Adipose tissue (tissue), 3 donors: ENCODE measurements around the gene SDF2L1. TPM values are rescaled to one million over a fixed set of nuclear protein-coding genes. Genes with fewer than 3 reads are reported as not detected.
"Not testable (repeated sequence)": the region's sequence is repeated elsewhere in the genome, so short reads cannot be mapped to it uniquely, and the experiment has no call there.

Experiments
- H3K27ac ChIP-seq: one replicate; pipeline ENCODE4 v1.5.1; 2013; ENCODE audit warnings: low read depth, low read length
- WGBS, 3 donors: extraction: QIAGEN DNeasy Blood & Tissue Kit; methylation state at CpG; one replicate each; pipeline ENCODE4 v1.1.7; 2013; 5-methylcytosine and 5-hydroxymethylcytosine counted together
- polyA plus RNA-seq, 3 donors: library from polyadenylated mRNA; stranded (reverse); fragments of 200-250 nt; gene quantifications; one replicate each; pipeline ENCODE4 v1.2.3, GENCODE V29; 2013
- donor health status: healthy with polysubstance abuse.
- donor health status: Bipolar disorder and iron deficiency.
- donor health status: healthy.

The SDF2L1 gene
- polyA plus RNA-seq, 3 donors: 18.1 to 69.9 (median 43.6) TPM

GRCh38 chr22:21652010-21652546 is 10.0 kb downstream of the SDF2L1 start:
- 0 to 10% (median 1%) methylated on average over 44 of the region's 44 CpGs for WGBS, 3 donors
- no peak overlapping the region for H3K27ac ChIP-seq

GRCh38 chr22:21652547-21653545 is 10.7 kb downstream of the SDF2L1 start:
- no peak overlapping the region for H3K27ac ChIP-seq
- WGBS, 3 donors: 27 to 56% (median 31%) methylated on average over 37 to 40 of the region's 40 CpGs

- no peak overlapping the region for H3K27ac ChIP-seq
- WGBS, 3 donors: 20 to 40% (median 33%) methylated on average over 17 of the region's 17 CpGs
These were observed 14.9 kb downstream of the SDF2L1 start for GRCh38 chr22:21657020-21657359.

DNA sequence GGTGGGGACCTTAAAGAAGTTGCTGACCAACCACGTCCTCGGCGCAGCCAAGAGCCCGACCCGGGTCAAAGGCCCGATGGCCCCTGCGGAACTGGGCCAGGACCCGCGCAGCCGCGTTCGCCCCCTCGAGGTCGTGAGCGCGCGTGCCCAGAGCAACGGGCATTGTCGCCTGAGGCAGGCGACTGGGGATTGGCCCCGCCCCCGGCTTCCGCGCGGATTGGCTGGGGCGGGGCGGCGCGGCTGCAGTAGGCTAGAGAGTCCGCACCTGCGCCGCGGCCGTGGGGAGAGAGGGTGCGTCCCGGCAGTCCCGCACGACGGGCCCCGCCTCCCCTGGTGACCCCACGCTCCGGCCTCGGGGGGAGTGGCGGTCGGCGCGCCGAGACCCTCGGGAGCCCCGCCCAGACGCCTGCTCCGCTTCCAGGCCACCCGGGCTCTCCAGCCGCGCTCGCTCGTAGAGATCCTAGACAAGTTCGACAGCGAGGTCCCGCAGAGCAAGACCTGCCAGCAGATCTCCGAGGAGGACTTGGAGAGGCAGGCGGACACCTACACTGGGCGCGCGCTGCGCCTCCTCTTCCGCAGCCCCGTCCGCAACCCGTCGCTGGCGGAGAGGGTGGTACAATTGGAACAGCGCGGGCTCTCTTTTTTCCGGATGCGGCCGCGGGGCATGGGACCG is 15.4 kb downstream of the SDF2L1 start:
- WGBS, 3 donors: 1 to 2% (median 1%) methylated on average over 69 to 79 of the region's 79 CpGs
- no peak overlapping the region for H3K27ac ChIP-seq

DNA sequence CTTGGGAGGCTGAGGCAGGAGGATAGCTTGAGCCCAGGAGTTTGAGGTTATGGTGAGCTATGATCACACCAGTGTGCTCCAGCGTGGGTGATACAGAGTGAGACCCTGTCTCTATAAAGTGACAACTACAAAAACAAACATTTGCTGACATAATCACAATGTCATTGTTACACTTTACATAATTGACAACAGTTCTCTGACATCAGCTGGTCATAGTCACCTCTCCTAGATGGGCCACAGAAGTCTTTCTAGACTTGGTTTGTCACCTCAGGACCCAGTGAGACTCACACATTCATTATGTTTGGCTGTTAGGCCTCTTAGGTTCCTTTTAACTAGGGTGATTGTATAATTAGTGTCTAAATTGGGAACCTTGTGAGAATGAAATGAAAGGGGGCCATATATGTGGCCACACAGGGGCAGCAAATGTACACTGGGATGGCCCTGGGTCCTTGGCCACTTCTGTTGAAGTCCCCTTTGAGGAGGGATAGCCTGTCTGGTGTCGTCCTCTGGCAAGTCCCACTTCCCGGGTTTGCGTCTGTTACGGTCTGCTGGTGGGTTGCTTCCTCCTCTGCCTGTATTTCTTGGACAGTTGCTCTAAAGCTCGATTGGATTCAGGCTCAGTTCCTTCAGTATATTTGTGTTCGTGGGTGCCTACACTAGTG is 17.9 kb downstream of the SDF2L1 start:
- 73 to 80% (median 79%) methylated on average over 7 of the region's 7 CpGs for WGBS, 3 donors
- H3K27ac ChIP-seq: no peak overlapping the region

DNA sequence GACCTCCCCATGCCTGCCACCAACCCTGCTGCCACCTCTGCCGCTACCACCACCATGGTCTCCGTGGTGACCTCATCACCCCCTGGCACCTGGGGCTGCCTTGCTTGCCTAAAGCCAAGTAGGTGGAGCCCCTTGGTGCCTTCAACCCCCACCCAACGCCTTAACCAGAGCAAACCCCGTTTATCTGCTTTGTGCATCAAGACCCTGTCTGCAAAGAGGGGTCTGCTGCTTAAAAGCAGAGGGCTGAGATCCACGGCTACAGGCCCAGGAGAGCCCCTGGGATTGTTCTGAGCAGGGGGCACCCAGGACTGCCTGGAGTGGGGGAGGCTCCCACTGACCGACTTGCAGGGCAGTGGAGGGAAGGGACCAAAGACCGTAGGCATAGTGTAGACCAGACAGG is 18.8 kb downstream of the SDF2L1 start:
- WGBS, 3 donors: 71 to 82% (median 80%) methylated on average over 7 of the region's 7 CpGs
- H3K27ac ChIP-seq: no peak overlapping the region

- no peak overlapping the region for H3K27ac ChIP-seq
- 91 to 96% (median 93%) methylated on average over 5 of the region's 5 CpGs for WGBS, 3 donors
These were observed 19.9 kb downstream of the SDF2L1 start for GRCh38 chr22:21661991-21662390.

DNA sequence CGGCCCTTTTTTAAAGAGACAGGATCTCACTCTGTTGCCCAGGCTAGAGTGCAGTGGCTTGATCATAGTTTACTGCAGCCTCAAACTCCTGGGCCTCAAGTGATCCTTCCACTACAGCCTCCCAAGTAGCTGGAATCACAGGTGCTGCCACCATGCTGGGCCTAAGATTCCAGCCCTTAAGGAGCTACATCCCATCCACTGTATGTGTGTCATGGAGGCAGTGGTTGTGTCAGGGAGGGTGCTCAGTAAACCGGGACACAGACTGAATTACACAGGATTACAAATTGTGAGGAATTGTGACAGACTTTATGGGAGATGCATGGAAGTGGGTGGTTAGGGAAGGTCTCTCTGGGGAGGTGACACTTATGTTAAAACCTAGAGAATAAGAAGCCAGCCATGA is 21.6 kb downstream of the SDF2L1 start:
- H3K27ac ChIP-seq: no peak overlapping the region
- 90 to 92% (median 92%) methylated on average over 2 of the region's 2 CpGs for WGBS, 3 donors

DNA sequence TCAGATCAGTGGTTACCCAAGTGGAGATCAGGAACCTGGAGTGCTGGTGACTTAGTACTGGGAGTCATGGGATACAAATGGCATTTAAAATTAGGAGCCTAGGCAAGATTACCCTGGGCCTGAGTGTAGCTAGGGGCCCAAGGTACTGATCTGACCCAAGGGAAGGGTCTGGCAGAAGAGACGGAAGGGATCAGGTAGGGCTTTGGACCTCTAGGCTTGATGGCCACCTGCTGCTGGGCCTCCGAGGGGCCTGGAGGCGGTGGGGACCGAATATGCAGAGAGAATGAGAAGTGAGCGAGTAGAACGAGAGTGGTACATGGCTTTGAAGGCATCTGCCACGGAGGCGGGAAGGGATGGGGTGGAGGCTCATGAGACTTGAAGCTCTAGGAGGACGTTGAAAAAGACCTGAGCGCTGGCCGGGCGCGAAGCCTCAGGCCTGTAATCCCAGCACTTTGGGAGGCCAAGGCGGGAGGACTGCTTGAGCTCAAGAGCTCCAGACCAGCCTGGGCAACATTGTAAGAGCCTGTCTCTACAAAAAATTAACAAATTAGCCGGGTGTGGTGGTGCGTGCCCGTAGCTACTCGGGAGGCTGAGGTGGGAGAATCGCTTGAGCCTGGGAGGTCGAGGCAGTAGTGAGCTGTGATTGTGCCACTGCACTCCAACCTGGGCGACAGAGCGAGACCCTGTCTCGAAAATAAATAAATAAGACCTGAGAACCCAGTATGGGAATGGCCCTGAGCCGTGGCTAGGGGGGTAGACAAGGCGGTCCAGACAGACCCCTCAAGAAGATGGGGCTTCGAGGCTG is 23.1 kb downstream of the SDF2L1 start:
- 67 to 77% (median 77%) methylated on average over 25 to 26 of the region's 26 CpGs for WGBS, 3 donors
- no peak overlapping the region for H3K27ac ChIP-seq

- no peak overlapping the region for H3K27ac ChIP-seq
- WGBS, 3 donors: 35 to 57% (median 49%) methylated on average over 16 of the region's 16 CpGs
These were observed 24.7 kb downstream of the SDF2L1 start for GRCh38 chr22:21666786-21667185.

DNA sequence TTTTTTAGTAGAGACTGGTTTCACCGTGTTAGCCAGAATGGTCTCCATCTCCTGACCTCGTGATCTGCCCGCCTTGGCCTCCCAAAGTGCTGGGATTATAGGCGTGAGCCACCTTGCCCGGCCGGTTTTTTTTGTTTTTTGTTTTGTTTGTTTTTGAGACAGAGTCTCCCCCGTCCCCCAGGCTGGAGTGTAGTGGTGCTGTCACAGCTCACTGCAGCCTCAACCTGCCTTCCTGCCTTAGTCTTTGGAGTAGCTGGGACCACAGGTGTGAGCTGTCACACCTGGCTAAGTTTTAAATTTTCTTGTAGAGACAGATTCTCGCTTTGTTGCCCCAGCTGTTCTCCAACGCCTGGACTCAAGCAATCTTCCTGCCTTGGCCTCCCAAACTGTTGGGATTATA is 26.9 kb downstream of the SDF2L1 start:
- 44 to 92% (median 85%) methylated on average over 8 to 9 of the region's 9 CpGs for WGBS, 3 donors
- no peak overlapping the region for H3K27ac ChIP-seq

DNA sequence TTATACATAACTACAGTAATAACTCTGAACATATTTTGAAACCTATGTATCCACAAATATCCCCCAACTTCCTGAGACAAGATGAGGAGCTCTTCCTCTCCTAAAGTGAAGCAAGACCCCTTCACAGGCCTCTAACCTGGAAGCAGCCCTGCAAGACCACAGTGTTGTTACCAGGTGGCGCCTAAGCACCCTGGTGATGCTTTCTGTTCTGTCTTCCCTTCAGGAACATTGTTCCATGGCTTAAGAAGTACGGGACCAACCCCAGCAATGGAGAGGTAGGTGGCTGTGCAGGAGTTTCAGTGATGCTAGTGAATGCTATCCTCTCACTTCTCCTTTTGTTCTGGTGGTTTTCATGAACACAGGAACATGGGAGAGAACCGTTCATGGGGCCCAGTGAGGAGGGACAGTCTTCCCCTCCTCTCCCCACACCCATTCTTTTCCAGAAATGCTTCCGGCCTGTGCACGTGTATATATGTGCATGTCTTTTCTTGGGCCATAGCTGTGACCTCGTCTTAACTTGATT is 30.1 kb downstream of the SDF2L1 start:
- H3K27ac ChIP-seq: no peak overlapping the region
- WGBS, 3 donors: 71 to 81% (median 71%) methylated on average over 6 of the region's 6 CpGs

- H3K27ac ChIP-seq: no peak overlapping the region
- 92 to 93% (median 92%) methylated on average over 12 of the region's 12 CpGs for WGBS, 3 donors
These were observed 31.6 kb downstream of the SDF2L1 start for GRCh38 chr22:21673534-21674321.

DNA sequence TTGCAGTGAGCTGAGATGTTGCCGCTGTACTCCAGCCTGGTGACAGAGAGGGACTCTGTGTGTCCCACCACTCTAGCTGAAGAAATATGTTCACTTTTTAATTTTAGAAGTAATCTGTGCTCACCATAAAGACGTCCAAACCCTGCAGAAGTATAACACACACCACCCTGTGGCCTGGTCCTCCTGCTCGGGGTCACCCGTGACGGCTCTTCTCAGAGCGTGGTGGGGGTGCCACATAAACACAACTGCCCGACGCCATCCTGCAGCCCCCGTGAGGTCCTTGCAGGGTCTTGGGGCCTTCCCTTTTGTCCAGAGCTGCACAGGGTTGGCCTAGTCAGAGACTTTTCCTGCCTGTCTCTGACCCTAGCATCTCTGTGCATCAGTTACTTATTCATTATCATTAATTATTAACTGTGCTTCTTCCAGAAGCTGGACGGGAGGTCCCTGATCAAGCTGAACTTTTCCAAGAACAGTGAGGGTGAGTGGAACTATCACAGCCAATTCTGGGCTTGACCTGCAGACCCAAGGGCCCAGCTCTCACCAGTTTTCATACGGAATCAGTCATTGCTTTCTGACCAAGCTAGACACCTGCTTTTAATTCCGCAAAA is 32.6 kb downstream of the SDF2L1 start:
- no peak overlapping the region for H3K27ac ChIP-seq
- WGBS, 3 donors: 92 to 97% (median 97%) methylated on average over 12 of the region's 12 CpGs

- 77 to 82% (median 82%) methylated on average over 15 of the region's 15 CpGs for WGBS, 3 donors
- no peak overlapping the region for H3K27ac ChIP-seq
These were observed 35.7 kb downstream of the SDF2L1 start for GRCh38 chr22:21677606-21678443.

DNA sequence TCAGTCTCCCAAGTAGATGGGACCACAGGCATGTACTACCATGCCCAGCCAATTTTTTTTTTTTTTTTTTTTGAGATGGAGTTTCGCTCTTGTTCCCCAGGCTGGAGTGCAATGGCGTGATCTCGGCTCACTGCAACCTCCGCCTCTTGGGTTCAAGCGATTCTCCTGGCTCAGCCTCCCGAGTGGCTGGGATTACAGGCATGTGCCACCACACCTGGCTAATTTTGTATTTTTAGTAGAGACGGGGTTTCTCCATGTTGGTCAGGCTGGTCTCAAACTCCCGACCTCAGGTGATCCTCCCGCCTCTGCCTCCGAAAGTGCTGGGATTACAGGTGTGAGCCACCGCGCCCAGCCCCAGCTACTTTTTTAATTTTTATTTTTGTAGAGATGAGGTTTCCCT is 36.7 kb downstream of the SDF2L1 start:
- WGBS, 3 donors: 96 to 99% (median 98%) methylated on average over 12 of the region's 12 CpGs
- not testable (repeated sequence) for H3K27ac ChIP-seq
